Loucy (cell line): Measurements from ENCODE around the gene FAM111B.

Experiments used
- H2AFZ ChIP-seq: fragments of 200-600 bp; sonication (generic); 2 replicates; pipeline ENCODE4 v1.6.0; 2016; ENCODE audit warnings: antibody characterized with exemption, mild to moderate bottlenecking, low read length, moderate library complexity
- H3F3A ChIP-seq: fragments of 200-600 bp; 2 replicates; pipeline ENCODE4 v1.6.0; 2016; ENCODE audit warnings: antibody characterized with exemption, low read depth, mild to moderate bottlenecking
- H3K27me3 ChIP-seq: fragments of 200-600 bp; sonication (generic); 2 replicates; pipeline ENCODE4 v1.6.1; 2014; ENCODE audit warnings: low read length, mild to moderate bottlenecking; ENCODE audit not compliant: insufficient read depth, poor library complexity, severe bottlenecking
- H3K36me3 ChIP-seq: fragments of 200-600 bp; sonication (generic); 2 replicates; pipeline ENCODE4 v1.6.1; 2016; ENCODE audit warnings: low read length; ENCODE audit not compliant: insufficient read depth
- H3K4me1 ChIP-seq: fragments of 200-600 bp; sonication (generic); 2 replicates; pipeline ENCODE4 v1.5.1; 2014; ENCODE audit warnings: low read length, mild to moderate bottlenecking; ENCODE audit not compliant: insufficient read depth, poor library complexity, severe bottlenecking
- H3K4me2 ChIP-seq: fragments of 200-600 bp; sonication (generic); 2 replicates; pipeline ENCODE4 v1.6.0; 2014; ENCODE audit warnings: antibody characterized with exemption, low read length, low read depth, mild to moderate bottlenecking; ENCODE audit not compliant: poor library complexity, severe bottlenecking
- H3K4me3 ChIP-seq: fragments of 200-600 bp; sonication (generic); 2 replicates; pipeline ENCODE4 v1.5.1; 2014; ENCODE audit warnings: low read length, mild to moderate bottlenecking, mixed read lengths; ENCODE audit not compliant: poor library complexity, severe bottlenecking
- H3K79me2 ChIP-seq: fragments of 200-600 bp; sonication (generic); 2 replicates; pipeline ENCODE4 v1.6.1; 2014; ENCODE audit warnings: low read length; ENCODE audit not compliant: insufficient read depth
- H3K9ac ChIP-seq: fragments of 200-600 bp; sonication (generic); 2 replicates; pipeline ENCODE4 v1.6.0; 2014; ENCODE audit warnings: mild to moderate bottlenecking, low read depth, low read length, moderate library complexity; ENCODE audit not compliant: poor library complexity, severe bottlenecking
- H3K9me2 ChIP-seq: fragments of 200-600 bp; sonication (generic); replicated peaks from 2 replicates; pipeline ENCODE4 v1.6.1; 2016; ENCODE audit warnings: low read depth, low read length, mixed read lengths
- H3K9me3 ChIP-seq: fragments of 200-600 bp; sonication (generic); 2 replicates; pipeline ENCODE4 v1.6.1; 2014; ENCODE audit warnings: mild to moderate bottlenecking, antibody characterized with exemption, low read length, low read depth; ENCODE audit not compliant: insufficient read depth
- H4K20me1 ChIP-seq: fragments of 200-600 bp; sonication (generic); 2 replicates; pipeline ENCODE4 v1.6.0; 2014; ENCODE audit warnings: antibody characterized with exemption, low read length, mild to moderate bottlenecking; ENCODE audit not compliant: insufficient read depth, poor library complexity, severe bottlenecking
- CTCF ChIP-seq: fragments of 200-600 bp; sonication (generic); conservative IDR thresholded peaks from 2 replicates; pipeline ENCODE4 v1.5.1; 2014; ENCODE audit warnings: mild to moderate bottlenecking, antibody characterized with exemption, low read length
- EZH2phosphoT487 ChIP-seq: fragments of 200-600 bp; IDR thresholded peaks from 2 replicates; pipeline ENCODE4 v1.6.1; 2018; ENCODE audit warnings: antibody characterized with exemption, mild to moderate bottlenecking, moderate library complexity, borderline replicate concordance

Gene FAM111B

GRCh38 chr11:59172345-59173079 is 65.5 kb downstream of the FAM111B start:
- Histone ChIP-seq H3K9ac (peak overlapping the region; percentile 75), H3K4me1 (peaks cover 9% of the 10 kb centered on the region), H3F3A (no peaks in the 10 kb centered on the region), H3K4me3 (peak overlapping the region; percentile 88), H3K27me3 (peaks cover 5% of the 10 kb centered on the region), H3K9me2 (no peaks in the 10 kb centered on the region), H2AFZ (peak overlapping the region; percentile 98; the same call in 1 of the 2 replicates), H3K4me2 (peak overlapping the region; percentile 95), H3K36me3 (no peaks in the 10 kb centered on the region), H4K20me1 (peaks cover 4% of the 10 kb centered on the region), H3K9me3 (no peaks in the 10 kb centered on the region), H3K79me2 (no peaks in the 10 kb centered on the region; the same call in 1 of the 2 replicates)
- no peak for TF ChIP-seq CTCF

- Histone ChIP-seq H3K4me2 (peak overlapping the region; percentile 95), H3K9me2 (no peaks in the 10 kb centered on the region), H3K27me3 (peaks cover 5% of the 10 kb centered on the region), H3K4me3 (peak overlapping the region; percentile 88), H3K9ac (peak overlapping the region; percentile 65), H3K9me3 (no peaks in the 10 kb centered on the region), H3K4me1 (peaks cover 9% of the 10 kb centered on the region), H3F3A (no peaks in the 10 kb centered on the region), H3K79me2 (no peaks in the 10 kb centered on the region; the same call in 1 of the 2 replicates), H2AFZ (no peak overlapping the region), H3K36me3 (no peaks in the 10 kb centered on the region), H4K20me1 (peaks cover 4% of the 10 kb centered on the region)
- TF ChIP-seq EZH2phosphoT487 (no peak), CTCF (no peak)
Observed at GRCh38 chr11:59173080-59173963, 66.3 kb downstream of the FAM111B start.

GRCh38 chr11:59173964-59174663 is 67.1 kb downstream of the FAM111B start:
- H3K9me2 ChIP-seq = no peaks in the 10 kb centered on the region
- peaks cover 4% of the 10 kb centered on the region for H4K20me1 ChIP-seq
- H3K9ac ChIP-seq = no peak overlapping the region
- TF ChIP-seq EZH2phosphoT487 = no peak
- no peak for TF ChIP-seq CTCF
- no peak overlapping the region for H3K4me2 ChIP-seq
- H3K9me3 ChIP-seq = 0 out of 2 replicates have a peak, but pooled peaks cover 1% of the 10 kb centered on the region
- H3F3A ChIP-seq = no peaks in the 10 kb centered on the region
- no peak overlapping the region for H2AFZ ChIP-seq
- H3K4me1 ChIP-seq = peaks cover 9% of the 10 kb centered on the region
- no peak overlapping the region for H3K4me3 ChIP-seq
- H3K27me3 ChIP-seq = peaks cover 5% of the 10 kb centered on the region
- H3K36me3 ChIP-seq = no peaks in the 10 kb centered on the region
- H3K79me2 ChIP-seq = no peaks in the 10 kb centered on the region; the same call in 1 of the 2 replicates
